AG04449 (cell line): Measurements from ENCODE around the gene UBP1.

Source experiments
- CTCF ChIA-PET: fragments of 350-600 bp; formaldehyde crosslinking; extraction: SDS; loops from one replicate; lab custom pipeline; 2021; ENCODE audit warnings: antibody characterized with exemption; lab: Yijun Ruan, JAX
- POLR2A ChIA-PET: fragments of 400-600, 350-600 bp; formaldehyde crosslinking; extraction: SDS; loops from one replicate; lab custom pipeline; 2020; ENCODE audit warnings: antibody characterized with exemption, inconsistent platforms; lab: Yijun Ruan, JAX
- DNase-seq: peaks from one replicate; pipeline ENCODE4 v3.0.0-alpha.2; 2010; ENCODE audit warnings: low read depth, low spot score
- H3K4me3 ChIP-seq: 2 replicates; pipeline ENCODE4 v1.5.1; 2011; ENCODE audit warnings: low read depth, mild to moderate bottlenecking, control low read depth, low read length
- TF ChIP-seq, protein P1 (sequence below): IDR thresholded peaks from one replicate; pipeline ENCODE4 v1.5.1; 2011; ENCODE audit warnings: mild to moderate bottlenecking, moderate library complexity, low read length, control low read depth, inconsistent platforms; ENCODE audit not compliant: insufficient read depth; ENCODE audit errors: missing control alignments

Gene UBP1, protein sequence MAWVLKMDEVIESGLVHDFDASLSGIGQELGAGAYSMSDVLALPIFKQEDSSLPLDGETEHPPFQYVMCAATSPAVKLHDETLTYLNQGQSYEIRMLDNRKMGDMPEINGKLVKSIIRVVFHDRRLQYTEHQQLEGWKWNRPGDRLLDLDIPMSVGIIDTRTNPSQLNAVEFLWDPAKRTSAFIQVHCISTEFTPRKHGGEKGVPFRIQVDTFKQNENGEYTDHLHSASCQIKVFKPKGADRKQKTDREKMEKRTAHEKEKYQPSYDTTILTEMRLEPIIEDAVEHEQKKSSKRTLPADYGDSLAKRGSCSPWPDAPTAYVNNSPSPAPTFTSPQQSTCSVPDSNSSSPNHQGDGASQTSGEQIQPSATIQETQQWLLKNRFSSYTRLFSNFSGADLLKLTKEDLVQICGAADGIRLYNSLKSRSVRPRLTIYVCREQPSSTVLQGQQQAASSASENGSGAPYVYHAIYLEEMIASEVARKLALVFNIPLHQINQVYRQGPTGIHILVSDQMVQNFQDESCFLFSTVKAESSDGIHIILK

DNA sequence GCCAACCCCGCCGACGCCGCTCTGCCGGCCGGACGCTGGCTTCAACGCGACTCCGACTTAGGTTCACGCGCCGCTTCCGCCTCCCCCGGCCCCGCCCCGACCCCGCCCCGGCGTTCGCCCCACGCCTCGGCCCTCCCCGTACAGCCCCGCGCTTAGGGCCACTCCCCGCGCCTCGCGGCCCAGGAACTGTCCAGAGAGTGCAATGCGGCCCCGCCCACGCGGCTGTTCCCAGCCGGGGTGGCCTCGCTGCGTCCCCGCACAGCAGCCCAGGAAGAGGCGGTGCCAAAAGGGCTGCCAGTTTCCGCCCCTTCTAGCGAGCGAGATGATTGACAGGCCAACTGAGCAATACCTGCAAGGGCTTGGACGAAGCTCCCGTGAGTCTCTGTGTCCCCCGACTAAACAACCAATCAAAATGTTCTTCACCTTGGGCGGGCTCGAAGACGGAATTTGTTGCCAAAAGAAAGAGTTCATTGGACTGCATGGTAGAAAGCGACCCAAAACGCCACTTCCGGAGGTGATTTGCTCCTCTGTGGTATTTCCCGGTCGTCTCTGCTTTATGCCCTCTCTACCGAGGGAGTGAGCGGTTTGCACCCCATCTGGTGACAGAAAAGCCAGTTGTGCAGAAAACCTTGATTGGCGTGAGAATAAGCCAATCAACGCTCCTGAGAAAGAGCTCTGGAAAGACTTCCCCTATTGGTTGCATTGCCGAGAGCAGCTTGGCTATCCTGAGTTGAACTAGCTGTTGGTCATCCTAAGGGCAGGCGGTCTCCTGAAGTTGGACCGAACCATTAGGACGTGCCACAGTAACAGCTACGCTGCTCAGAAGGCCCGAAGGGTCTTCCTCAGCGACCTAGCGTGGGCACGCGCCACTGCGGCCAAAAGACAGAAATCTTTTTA is at the start of gene UBP1:
Gene UBP1, minus strand, starts transcription at position 78 of the 897 bp plus-strand sequence. CDS start 557 bp downstream, outside the sequence.
- ChIA-PET CTCF (interaction anchor here (1.0 to 3.9 kb wide), 5 partner anchors 9 to 68 kb away, joined by 3 to 18 read pairs (median 4); no protein-coding TSS in a partner anchor), POLR2A (interaction anchor here (0.5 to 1.1 kb wide), 6 partner anchors 35 to 358 kb away, joined by 3 read pairs; partner anchors contain the start of gene PDCD6IP)
- TF ChIP-seq, protein P1, sequence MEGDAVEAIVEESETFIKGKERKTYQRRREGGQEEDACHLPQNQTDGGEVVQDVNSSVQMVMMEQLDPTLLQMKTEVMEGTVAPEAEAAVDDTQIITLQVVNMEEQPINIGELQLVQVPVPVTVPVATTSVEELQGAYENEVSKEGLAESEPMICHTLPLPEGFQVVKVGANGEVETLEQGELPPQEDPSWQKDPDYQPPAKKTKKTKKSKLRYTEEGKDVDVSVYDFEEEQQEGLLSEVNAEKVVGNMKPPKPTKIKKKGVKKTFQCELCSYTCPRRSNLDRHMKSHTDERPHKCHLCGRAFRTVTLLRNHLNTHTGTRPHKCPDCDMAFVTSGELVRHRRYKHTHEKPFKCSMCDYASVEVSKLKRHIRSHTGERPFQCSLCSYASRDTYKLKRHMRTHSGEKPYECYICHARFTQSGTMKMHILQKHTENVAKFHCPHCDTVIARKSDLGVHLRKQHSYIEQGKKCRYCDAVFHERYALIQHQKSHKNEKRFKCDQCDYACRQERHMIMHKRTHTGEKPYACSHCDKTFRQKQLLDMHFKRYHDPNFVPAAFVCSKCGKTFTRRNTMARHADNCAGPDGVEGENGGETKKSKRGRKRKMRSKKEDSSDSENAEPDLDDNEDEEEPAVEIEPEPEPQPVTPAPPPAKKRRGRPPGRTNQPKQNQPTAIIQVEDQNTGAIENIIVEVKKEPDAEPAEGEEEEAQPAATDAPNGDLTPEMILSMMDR, result no peak
- peak; percentile 100 for DNase-seq
- peak within 1 kb of the TSS; percentile 88 for H3K4me3 ChIP-seq

DNA sequence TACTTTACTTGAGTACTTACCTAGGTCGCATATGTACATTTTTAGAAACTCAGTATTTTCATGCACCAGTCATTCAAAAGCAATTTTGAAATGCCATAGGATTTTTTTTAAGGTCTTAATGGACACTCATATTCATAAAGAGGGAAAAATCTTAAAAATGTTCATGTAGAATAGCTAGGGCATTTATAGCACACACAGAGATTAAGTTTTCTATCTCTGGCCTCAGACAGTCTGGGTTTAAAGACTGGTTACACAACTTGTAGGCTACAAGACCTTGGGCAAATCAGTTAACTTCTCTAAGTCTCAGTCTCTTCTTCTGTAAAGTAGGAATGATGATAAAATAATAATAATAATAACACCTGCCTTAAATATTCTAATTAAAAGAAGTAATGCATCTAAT is 48.5 kb upstream of the UBP1 start:
- no peak for DNase-seq
- H3K4me3 ChIP-seq, result no peak overlapping the region
- ChIA-PET POLR2A (no interaction called here), CTCF (no interaction called here)
- TF ChIP-seq, protein P1, result no peak

DNA sequence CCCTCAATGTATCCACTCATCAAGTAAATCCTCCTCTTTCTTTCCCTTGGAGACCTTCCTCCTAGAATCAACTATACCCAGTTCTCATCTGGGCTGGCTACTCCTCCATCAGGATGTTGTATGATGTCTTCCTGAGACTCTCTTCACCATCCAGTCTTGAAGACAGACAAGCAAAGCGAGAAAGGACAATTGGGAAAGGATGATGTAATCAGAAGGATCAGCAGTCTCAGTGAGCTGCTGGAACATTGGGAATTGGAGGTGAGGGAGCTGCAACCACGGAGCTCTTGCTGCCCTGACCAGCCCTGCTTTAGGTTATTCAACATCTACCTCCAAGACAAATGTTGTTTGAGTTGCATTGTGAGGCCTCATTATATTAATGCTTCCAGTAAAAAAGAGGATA is 48.0 kb upstream of the UBP1 start:
- TF ChIP-seq, protein P1, result no peak
- ChIA-PET POLR2A (interaction anchor here (0.7 kb wide), 1 partner anchor 46 kb away, joined by 3 read pairs; no protein-coding TSS in a partner anchor), CTCF (interaction anchor here (0.6 kb wide), 1 partner anchor 13 kb away, joined by 3 read pairs; no protein-coding TSS in a partner anchor)
- DNase-seq, result no peak
- no peak overlapping the region for H3K4me3 ChIP-seq

DNA sequence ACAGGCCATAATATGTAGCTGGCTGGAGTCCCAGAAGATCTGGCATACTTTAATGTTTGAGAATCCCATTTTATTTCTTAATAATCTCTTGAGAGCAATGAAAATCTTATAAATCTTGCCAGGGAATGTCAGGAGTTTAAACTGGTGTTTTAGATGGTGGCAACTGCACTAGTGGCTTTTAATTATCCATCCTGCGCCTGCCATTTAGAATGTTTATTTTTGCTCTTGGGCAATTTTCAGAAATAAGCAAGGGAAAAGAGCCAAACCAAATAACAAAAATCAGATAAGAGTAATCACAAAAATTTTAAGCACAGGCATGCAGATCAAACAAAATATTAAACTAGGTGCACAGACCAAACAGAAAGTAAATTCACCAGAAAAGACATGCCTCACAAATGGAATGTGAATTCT is 41.9 kb upstream of the UBP1 start:
- peak; percentile 23 for DNase-seq

DNA sequence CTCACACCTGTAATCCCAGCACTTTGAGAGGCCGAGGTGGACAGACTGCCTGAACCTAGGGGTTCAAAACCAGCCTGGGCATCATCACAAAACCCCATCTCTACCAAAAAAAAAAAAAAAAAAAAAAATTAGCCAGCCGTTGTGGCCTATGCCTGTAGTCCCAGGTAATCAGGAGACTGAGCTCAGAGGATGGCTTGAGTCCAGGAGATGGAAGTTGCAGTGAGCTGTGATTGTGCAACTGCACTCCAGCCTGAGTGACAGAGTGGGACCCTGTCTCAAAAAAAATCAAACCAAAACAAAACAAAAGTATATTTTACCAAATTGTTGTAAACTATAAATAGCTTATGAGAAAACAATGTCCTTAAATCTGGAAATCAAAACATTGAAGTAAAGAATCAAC is 34.7 kb upstream of the UBP1 start:
- TF ChIP-seq, protein P1, result no peak
- CTCF ChIA-PET, result interaction anchor here (0.8 to 1.3 kb wide), 3 partner anchors 10 to 37 kb away, joined by 3 to 5 read pairs (median 3); no protein-coding TSS in a partner anchor
- POLR2A ChIA-PET, result interaction anchor here (0.6 kb wide), 1 partner anchor 34 kb away, joined by 3 read pairs; no protein-coding TSS in a partner anchor
- no peak for DNase-seq
- H3K4me3 ChIP-seq, result no peak overlapping the region

More for the DNA sequence above, 41.9 kb upstream of the UBP1 start:
- POLR2A ChIA-PET, result no interaction called here
- H3K4me3 ChIP-seq, result no peak overlapping the region
- TF ChIP-seq, protein P1, result no peak
- CTCF ChIA-PET, result no interaction called here
